VCaP (cell line): Measurements from ENCODE around the gene TCTN2.

ENCODE experiments used
- H3K27ac ChIP-seq: fragments of 450-650 bp; 2 replicates; pipeline ENCODE4 v1.5.1; 2017
- TF ChIP-seq, protein P1 (sequence below): fragments of 450-650 bp; conservative IDR thresholded peaks from 2 replicates; pipeline ENCODE4 v1.5.1; 2017; ENCODE audit warnings: mild to moderate bottlenecking, moderate library complexity

Gene TCTN2

GRCh38 chr12:123750159-123750656 lies 79.3 kb downstream of the TCTN2 start:
- TF ChIP-seq, protein P1, sequence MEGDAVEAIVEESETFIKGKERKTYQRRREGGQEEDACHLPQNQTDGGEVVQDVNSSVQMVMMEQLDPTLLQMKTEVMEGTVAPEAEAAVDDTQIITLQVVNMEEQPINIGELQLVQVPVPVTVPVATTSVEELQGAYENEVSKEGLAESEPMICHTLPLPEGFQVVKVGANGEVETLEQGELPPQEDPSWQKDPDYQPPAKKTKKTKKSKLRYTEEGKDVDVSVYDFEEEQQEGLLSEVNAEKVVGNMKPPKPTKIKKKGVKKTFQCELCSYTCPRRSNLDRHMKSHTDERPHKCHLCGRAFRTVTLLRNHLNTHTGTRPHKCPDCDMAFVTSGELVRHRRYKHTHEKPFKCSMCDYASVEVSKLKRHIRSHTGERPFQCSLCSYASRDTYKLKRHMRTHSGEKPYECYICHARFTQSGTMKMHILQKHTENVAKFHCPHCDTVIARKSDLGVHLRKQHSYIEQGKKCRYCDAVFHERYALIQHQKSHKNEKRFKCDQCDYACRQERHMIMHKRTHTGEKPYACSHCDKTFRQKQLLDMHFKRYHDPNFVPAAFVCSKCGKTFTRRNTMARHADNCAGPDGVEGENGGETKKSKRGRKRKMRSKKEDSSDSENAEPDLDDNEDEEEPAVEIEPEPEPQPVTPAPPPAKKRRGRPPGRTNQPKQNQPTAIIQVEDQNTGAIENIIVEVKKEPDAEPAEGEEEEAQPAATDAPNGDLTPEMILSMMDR = no peak

GRCh38 chr12:123752046-123752445 lies 81.1 kb downstream of the TCTN2 start:
- TF ChIP-seq, protein P1 = no peak
- no peak overlapping the region for H3K27ac ChIP-seq

More at GRCh38 chr12:123750159-123750656, 79.3 kb downstream of the TCTN2 start:
- H3K27ac ChIP-seq = no peak overlapping the region

DNA sequence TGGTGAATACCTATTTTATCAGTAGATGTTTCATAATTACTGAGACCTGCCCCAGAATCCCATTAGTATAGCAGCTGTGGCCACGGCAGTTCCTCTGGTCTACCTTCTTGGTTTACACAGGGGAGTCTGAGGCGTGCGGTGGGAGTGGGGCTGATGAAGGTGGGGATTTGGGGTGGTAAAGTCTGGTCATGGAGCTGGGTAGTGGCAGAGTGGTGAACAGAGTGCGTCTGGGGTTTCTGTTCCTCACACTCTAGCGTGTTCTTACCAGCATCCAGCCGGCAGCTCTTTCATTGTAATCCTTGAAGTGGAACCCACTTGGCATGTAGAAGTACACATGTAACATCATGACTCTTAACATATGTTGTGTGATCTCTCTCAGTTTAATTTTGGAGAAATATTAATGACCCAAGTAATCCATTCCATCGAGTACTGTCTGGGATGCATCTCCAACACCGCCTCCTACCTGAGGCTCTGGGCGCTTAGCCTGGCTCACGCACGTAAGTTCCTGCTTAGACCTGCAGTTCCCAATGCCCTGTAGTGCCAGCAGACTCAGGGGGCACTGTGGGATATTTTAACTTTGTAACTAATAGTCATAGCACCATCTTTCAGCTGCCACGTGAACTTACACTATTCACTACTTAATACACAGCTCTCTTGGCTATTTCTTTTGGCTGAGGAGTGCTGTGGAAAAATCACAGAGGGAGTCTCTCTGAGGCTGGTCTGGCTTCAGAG lies 83.3 kb downstream of the TCTN2 start:
- H3K27ac ChIP-seq = no peak overlapping the region
- TF ChIP-seq, protein P1 = no peak; the same call in 1 of the 2 replicates

- TF ChIP-seq, protein P1 = no peak
- H3K27ac ChIP-seq = no peak overlapping the region
Observed at GRCh38 chr12:123757561-123757960, 86.6 kb downstream of the TCTN2 start.
